Tibial nerve (tissue), 4 donors: Measurements from ENCODE around the gene SNAI1.

Experiments used
- CTCF ChIP-seq, 5 experiments: fragments of 200-600 bp in 3 of 5; fragments of 450-650 bp in 2 of 5; sonication (generic) in 3 of 5; IDR thresholded peaks; one replicate each; pipeline ENCODE4 v1.5.1; 2016 to 2019; ENCODE audit warnings: antibody characterized with exemption in 5 of 5, mild to moderate bottlenecking in 3 of 5, moderate library complexity in 2 of 5
- EP300 ChIP-seq, 2 donors: sonication (generic); formaldehyde crosslinking; IDR thresholded peaks; one replicate each; pipeline ENCODE4 v1.6.1; 2017; ENCODE audit warnings: antibody characterized with exemption in 2 of 2, mild to moderate bottlenecking in 1 of 2
- POLR2A ChIP-seq, 2 donors: fragments of 450-650 bp; IDR thresholded peaks; one replicate each; pipeline ENCODE4 v1.6.1; 2017; ENCODE audit warnings: antibody characterized with exemption in 2 of 2, mild to moderate bottlenecking in 2 of 2, moderate library complexity in 2 of 2

DNA sequence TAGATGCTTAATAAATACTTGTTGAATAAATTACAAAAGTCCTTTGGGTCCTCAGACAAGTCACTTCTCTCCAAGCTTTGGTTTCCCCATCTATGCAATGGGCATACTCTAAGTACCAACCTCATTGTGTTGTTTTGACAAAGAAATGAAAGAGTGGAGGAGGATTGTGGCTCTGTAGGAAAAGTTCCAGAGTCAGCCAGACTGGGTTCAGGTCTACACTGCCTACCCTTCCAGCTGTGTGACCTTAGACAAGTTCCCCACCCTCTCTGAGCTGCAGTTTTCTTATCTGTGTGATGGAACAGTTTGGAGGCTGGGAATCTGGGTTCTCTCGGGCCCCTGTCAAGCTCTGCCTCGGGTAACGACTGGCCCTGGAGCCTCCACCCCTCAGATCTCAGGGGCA lies 53.9 kb downstream of the SNAI1 start:
- no peak for TF ChIP-seq CTCF (IDR thresholded peaks at IDR 0.05)
- TF ChIP-seq POLR2A (IDR thresholded peaks at IDR 0.05), result no peak
- TF ChIP-seq EP300 (IDR thresholded peaks at IDR 0.05), result no peak
